CD4-positive, alpha-beta T cell treated with Interleukin-15 for 1 hour (primary cell): ENCODE data around the gene ALDH16A1.

ENCODE experiments used
- DNase-seq: peaks from one replicate; pipeline ENCODE4 v3.0.0-alpha.2; 2020

ALDH16A1 gene

DNA sequence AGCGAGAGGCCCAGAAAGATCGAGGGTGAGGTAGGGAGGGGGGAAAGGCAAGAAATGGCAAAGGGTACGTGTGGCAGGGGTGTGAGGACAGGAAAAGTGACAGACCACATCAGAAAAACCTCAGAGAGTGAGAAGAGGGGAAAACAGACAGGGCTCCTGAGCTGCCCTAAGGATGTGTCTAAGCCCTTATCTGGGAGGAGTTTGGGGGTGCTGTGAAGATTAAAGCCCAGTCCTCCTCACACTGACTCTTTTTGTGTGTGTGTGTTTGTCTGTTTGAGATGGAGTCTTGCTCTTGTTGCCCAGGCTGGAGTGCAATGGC is 29.1 kb upstream of the ALDH16A1 start:
- no peak for DNase-seq

GRCh38 chr19:49425178-49425577 is 27.8 kb upstream of the ALDH16A1 start, which contains the start of gene GFY:
TSS of gene GFY (plus strand) at chr19:49425388. CDS start at chr19:49426431, 1,043 bp downstream.
- DNase-seq = no peak

- DNase-seq = no peak
Measured at GRCh38 chr19:49425922-49426592, 27.0 kb upstream of the ALDH16A1 start.

DNA sequence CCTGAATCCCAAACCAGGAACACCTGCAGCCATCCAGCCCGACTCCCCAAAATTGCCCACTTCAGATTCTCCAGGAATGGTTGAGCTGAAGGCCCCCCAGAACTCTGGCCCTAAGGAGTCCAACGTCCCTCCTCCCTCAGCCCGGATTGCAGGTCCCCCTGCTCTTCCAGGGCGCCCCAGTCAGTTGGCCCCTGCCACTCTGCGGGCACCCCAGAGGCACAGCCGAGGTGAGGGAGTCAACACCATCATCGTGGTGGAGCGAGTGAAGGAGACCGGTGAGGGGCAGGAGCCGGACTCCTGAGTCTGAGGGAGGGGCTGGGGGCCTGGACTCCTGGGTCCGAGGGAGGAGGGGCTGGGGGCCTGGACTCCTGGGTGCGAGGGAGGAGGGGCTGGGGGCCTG is 25.7 kb upstream of the ALDH16A1 start:
- DNase-seq = no peak

DNA sequence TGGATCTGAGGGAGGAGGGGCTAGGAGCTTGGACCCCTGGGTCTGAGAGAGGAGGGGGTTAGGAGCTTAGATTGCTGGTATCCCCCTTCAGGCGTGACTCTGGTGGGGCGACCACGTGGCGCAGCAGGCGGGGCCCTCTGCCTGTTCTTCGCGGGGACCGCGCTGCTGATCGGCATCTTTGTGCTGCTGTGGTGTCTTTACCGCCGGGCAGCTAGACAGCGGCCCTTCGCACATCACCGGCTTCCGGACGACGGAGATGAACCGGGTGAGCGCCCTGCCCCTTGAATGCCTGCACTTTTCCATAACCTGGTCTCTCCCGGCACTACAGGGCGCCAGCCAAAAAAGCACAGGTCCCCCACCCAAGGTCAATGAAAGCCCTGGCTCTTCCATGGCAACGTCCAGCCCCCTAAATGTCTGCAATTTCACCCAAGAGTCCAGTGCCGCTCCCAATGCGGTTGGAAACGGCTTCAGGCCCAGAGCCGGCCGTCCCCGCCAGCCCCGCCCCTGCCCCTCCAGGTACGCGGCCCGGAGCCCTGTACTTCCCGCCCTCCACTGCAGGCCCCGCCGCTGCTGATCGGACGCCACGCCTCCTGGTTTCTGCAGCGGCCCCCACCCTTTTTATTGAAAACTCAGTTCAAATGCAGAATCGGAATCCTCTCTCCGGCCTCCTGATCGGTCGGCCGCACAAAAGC is 25.0 kb upstream of the ALDH16A1 start:
- peak; percentile 27 for DNase-seq

GRCh38 chr19:49428547-49429451 is 24.2 kb upstream of the ALDH16A1 start:
- DNase-seq = no peak

- DNase-seq = no peak
Measured at GRCh38 chr19:49430172-49430677, 22.8 kb upstream of the ALDH16A1 start.

DNA sequence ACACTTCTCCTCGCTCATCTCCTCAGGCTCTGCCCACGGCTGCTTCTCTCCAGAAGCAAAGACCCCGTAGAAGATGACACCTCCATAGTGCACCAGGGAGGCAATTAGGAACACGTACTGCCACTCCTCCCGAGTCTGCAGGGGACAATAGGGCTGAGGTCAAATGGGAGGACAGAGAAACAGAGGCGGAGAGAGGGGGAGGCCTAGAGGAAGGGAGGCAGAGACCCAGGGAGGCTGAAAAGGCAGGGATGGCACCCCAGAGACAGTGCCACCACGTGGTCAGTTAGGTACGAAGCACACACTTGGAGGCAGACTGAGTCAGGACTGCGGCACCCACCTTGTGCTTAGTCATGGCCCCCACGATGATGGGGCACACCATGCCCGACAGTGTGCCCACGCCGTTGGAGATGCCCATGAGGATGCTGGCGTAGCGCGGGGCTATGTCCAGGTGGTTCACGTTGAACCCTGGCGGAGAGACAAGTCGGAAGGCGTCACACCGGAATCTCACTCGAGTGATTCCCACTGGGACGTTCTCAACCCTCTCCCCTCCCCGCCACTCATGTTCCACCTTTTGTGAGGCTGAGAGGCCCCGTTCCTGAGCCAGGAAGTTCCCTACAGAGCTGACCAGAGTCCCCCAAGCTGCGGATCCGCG is 22.2 kb upstream of the ALDH16A1 start:
- DNase-seq = no peak

DNA sequence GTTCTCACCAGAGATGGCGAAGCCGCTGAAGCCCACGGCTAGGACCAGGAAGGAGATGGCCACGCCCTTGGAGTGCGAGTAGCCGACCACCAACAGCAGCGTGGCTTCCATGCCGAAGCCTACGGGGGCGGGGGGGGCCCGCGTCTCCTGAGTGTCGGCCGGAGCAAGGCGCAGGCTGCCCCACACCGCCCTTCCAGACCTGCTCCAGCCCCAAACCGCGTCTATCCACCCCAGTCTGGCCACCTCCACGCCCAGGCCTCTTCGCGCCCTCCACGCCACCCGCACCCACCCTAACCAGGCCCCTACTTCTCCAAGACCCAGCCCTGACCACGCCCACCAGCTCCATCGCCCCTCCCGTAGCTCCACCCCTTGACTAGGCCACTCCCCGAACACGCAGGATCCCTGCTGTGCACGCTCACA is 21.7 kb upstream of the ALDH16A1 start:
- DNase-seq = peak; percentile 30

DNA sequence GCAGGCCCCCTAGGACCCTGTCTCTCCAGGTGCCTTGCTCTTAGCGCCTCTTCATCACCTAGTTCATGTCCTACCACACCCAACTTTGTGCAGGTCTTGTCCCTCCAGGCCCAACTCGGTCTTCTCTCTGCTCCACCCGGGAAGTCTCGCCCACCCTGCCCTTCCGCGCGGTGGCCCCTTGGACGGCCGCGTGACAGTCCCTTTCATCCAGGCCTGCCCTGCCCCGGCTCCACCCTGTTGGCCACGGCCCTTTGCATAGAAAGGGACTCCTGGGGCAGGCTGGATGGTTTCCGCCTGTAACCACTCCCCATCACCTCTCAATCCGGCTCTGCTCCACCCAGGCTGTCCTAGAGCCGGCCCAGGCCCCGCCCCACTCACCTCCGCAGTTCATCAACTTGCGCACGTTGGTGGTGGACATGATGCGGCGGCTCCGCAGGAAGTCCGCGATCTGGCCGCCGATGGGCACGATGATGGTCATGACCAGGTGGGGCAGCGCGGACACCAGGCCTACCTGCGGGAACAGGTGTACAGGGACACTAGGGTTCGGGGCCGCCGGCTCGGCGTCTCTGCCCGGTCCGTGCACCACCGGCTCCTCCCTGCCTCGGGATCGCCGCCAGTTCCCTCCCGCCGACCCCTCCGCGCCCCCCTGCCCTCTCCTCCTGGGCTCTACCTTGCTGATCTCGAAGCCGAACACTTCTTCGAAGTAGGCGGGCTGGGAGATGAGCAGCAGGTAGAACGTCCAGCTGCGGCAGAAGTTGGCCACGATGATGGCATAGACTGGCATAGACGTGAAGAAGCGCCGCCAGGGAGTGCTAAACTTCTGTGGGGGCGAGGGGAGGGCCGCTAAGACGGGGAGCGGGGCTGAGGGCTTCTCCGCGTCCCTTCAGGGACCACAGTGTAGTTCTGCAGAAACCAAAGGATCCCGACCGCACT is 20.6 kb upstream of the ALDH16A1 start:
- no peak for DNase-seq

GRCh38 chr19:49433240-49433901 is 19.7 kb upstream of the ALDH16A1 start:
- DNase-seq = no peak

- no peak for DNase-seq
Measured at GRCh38 chr19:49434907-49435583, 18.0 kb upstream of the ALDH16A1 start.

DNA sequence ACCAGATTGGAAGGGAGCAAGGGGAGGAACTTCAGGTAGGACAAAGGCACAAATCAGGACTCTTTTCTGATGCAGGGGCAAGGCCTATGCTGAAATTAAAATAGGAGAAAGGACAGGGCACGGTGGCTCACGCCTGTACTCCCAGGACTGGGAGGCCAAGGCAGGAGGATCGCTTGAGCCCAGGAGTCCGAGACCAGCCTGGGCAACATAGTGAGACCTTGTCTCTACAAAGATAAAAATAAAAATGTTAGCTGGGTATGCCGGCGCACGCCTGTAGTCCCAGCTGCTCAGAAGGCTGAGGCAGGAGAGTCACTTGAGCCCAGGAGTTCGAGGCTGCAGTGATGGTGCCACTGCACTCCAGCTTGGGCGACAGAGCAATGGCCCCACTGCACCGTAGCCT is 17.4 kb upstream of the ALDH16A1 start:
- no peak for DNase-seq

DNA sequence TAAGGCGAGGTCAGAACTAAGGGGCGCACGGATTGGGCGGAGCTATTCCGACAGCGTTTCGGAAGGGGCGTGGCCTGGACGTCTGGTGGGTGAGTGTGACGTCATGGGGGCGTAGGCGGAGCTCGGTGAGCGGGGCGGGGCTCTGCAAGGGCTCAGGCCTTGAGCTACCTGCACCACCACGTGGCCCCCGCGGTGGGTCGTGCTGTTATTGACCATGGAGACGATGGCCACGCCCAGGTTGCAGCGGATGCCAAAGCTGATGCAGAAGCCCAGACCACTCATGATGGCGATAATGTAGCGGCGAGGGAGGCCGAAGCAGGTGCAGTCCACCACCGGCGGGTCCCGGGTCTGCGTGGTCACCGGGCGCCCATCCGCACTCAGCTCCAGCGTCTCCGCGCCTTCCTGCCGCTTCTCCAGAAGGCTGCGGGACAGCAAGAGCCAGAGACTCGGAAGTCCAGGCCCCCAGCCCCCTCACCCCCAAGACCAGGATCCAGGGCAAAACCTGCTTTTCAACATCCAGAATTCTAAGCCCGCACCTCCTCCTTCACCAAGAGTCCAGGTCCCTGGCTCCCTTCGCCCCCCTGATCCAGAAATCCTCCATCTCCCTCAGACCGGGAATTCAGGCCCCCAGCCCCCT is 16.5 kb upstream of the ALDH16A1 start:
- DNase-seq = peak; percentile 61

- DNase-seq = no peak
Measured at GRCh38 chr19:49437231-49437630, 15.8 kb upstream of the ALDH16A1 start.

GRCh38 chr19:49438261-49438660 is 14.8 kb upstream of the ALDH16A1 start:
- no peak for DNase-seq

DNA sequence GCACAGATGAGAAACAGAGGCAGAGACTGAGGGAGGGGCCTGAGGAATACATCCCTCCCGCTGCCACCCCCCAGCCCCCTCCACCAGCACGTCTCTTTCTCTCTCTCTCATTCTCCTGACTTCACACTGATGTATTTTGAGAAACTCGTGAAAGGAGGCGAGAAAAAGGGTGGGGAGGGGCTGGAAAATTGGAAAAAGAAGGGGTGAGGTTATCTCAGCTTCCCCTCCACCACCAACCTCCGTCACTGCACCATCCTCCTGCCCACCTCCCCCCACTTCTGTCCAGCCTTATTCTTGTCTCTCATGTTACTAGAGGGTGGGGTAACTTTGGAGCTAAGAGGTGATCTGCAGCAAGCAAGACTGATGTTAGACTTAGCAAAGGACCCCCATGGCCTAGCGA is 13.2 kb upstream of the ALDH16A1 start:
- DNase-seq = no peak

- no peak for DNase-seq
Measured at GRCh38 chr19:49440439-49441209, 12.4 kb upstream of the ALDH16A1 start.
